GM21825 (cell line): ENCODE measurements around the gene SLC16A14.

Experiments
- ATAC-seq: cut with Tn5 transposase; IDR thresholded peaks from one replicate; pipeline ENCODE4 v1.9.1; 2021; ENCODE audit warnings: mild to moderate bottlenecking, moderate library complexity; ENCODE audit not compliant: unreplicated experiment

The SLC16A14 gene

GRCh38 chr2:230043461-230043860, 25.3 kb downstream of the SLC16A14 start:
- ATAC-seq = no peak

DNA sequence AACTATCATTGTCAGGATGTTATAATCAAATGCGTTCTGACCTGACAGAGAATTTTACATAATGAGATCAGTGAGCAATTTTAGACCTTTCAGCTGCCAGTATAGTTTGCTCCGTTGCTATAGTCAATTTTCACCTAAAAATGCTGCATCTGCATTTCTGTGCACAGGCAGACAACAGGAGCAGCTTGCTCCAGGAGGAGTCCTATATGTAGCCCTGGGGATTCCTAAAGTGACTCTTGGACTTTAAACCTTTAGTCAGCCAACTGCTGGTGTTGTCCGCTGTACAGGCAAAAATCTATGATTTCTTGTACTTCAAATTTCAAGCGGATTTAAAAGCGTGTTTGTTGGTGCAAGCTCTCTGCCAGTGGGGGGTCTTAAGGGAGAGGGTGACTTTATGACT, 25.7 kb downstream of the SLC16A14 start:
- no peak for ATAC-seq

GRCh38 chr2:230042195-230042594, 26.5 kb downstream of the SLC16A14 start:
- no peak for ATAC-seq

GRCh38 chr2:230023313-230023712, 45.4 kb downstream of the SLC16A14 start:
- no peak for ATAC-seq

GRCh38 chr2:230019742-230020141, 49.0 kb downstream of the SLC16A14 start:
- no peak for ATAC-seq

DNA sequence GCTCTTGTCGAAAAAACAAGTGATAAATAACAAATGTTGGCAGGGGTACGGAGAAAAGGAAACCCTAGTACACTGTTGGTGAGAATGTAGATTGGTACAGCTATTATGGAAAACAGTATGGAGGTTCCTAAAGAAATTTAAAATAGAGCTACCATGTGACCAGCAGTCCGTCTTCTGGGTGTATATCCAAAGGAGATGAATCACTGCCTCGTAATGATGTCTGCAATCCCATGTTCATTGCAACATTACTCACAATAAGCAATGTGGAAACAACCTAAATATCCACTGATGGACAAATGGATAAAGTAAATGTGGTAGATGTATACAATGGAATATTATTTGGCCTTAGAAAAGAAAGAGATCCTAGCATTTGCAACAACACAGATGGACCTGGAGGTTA, 50.6 kb downstream of the SLC16A14 start:
- ATAC-seq = no peak

DNA sequence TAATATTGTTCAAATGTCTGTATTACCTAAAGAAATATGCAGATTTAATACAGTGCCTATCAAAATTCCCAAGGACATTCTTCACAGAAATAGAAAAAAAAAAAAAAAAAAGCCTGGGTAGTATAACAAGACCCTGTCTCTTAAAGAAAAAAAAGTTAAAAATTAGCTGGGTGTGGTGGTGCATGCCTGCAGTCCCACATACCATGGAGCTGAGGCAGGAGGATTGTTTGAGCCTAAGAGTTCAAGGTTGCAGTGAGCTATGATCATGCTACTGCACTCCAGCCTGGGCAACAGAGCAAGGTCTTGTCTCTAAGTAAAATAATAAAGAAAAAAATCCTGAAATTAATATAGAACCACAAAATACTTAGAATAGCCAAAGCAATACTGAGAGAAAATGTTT, 51.9 kb downstream of the SLC16A14 start:
- ATAC-seq = no peak

DNA sequence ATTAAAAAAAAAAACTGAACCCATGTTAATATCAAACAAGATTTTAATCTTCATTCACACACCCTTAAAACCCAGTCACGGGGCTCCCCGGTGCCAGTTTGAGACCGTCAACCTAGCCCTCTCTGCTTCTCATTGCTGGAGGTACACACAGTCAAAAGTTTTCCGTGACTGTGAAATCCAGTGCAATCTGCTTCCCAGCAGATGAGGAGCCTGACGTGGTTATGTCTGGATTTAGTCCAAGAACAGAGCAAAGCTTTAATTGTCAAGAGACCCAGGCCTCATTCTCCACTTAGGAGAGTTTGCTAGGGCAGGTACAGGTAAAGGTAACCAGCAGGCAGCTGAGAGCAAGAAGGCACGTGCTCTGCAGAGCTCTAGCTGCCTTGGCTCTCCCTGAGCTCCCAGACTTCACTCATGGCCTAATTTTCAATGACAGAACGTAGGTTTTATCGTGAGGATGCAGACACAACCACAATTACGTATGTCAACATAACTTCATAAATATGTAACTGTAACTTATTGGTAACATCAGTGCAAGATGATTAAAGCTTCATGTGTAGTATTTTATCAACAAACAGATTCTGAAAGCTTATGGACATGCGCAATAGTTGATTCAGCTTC, 56.3 kb downstream of the SLC16A14 start:
- ATAC-seq = no peak

DNA sequence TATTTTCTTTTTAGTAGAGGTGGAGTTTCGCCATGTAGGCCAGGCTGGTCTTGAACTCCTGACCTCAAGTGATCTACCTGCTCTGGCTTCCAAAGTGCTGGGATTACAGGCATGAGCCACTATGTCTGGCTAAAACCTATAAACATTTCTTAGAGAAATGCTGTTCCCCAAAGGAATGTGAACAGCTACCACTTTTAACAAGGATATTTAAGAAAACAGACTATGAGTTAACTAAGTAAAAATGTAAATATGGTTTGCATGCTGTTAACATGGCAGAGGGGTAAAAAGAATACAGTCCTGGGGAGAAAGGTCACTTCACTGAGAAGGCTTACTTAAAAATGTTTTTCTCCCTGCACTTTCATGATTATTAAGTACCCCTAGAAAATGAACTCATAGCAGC, 57.1 kb downstream of the SLC16A14 start:
- ATAC-seq = no peak

DNA sequence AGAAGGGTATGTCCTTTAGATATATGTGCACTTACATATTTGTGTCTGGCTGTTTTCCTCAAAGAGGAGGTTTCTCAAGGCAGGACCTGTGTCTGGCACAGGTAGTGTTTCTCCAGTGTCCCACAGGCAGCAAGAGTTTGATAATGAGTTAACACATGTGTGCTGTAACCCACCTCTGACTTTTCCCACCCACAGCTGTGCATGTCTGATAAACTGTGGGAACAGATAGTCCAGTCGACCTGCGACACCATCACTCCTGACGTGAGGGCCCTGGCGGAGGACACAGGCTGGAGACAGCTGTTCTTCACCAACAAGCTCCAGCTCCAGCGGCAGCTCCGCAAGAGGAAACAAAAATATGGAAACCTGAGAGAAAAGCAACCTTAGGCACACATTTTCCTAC, 58.2 kb downstream of the SLC16A14 start:
- no peak for ATAC-seq

DNA sequence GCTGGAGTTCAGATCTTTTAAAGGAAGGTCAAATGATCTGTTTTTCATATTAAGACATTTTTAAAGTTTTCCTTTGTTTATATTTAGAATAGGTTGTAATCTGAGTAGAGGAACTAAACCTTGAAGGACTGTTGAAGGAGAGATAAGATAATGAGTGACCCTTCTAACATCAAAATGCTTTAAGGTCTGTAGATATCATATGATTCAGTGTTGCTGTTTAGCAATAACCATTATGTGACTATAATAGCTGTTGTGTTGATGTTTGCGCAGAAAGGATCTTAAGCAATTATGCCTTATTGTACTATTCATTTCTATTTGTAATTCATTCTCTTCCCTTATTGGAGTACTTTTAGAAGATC, 60.0 kb downstream of the SLC16A14 start:
- no peak for ATAC-seq

DNA sequence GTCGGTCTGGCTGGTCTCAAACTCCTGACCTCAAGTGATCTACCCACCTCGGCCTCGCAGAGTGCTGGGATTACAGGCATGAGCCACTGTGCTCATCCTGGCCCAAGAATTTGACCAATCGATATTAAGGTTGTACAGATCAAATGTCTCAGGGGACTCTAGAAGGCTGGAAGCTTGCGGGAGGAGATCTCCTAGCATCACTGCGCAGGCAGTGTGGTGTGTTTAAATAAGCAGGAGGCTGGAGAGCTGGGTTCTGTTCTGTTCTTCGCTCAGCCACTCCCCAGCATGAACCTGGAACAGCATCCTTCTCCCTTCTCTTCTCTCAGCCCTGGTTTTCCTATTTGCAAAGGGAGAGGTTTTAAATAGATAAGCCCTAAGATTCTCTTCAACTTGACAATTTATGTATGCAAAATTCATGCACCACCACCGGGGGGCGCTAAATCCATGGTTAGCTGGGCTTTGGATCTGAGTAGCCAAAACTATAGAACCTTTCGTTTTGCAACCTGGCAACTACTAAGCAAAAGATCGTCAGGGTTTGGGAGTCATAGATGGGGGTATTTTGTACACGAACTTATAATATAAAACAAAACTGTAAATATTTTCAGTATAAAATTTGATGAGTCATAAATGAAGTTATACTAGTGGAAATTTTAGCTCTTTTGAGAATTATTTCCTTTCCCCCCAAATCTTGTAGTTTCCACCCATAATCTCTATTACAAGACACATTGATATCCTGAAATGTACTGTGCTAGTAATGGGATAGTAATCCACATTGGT, 60.6 kb downstream of the SLC16A14 start:
- no peak for ATAC-seq

GRCh38 chr2:230000118-230000841, 68.4 kb downstream of the SLC16A14 start:
- ATAC-seq = peak; percentile 94

DNA sequence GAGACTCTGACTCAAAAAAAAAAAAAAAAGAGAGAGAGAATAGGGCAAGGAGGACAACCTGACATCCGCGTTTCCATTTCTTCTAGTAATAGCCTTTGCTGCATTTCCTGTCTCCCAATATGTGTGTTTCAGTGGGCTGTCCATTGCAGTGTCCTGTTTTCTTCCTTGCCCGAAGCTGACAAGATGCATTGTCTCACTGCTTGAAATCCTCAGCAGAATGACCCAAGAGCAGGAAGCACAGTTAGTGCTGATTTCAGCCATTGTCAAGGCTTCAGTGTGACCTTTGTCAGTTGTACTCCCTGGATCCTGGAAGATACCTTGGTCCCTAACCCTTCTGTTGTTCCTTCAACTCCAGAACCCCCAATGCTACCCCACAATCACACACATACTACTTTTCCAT, 71.2 kb downstream of the SLC16A14 start:
- no peak for ATAC-seq

GRCh38 chr2:229996320-229996719, 72.4 kb downstream of the SLC16A14 start:
- ATAC-seq = no peak

DNA sequence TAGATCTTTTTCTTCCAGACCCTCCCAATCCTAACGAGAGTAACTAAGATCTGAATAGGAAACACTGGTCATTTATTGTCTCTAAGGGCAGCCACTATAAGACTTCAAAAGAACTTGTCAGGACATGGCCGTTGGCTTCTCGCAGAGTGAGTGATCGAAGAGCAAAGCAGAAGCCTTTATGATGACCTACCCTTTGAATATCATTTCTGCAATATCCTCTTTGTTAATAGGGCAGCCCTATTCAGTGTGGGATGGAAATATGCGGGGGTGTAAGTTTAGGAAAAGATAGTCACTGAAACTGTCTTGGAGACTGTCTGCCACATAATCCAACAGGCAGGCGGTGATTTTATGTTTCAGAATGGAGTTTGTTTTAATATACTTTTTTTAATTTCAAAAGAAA, 75.5 kb downstream of the SLC16A14 start:
- ATAC-seq = no peak
